RWPE2 (cell line): ENCODE data around the gene APOD.
"Not testable (repeated sequence)": the region's sequence is repeated elsewhere in the genome, so short reads cannot be mapped to it uniquely, and the experiment has no call there.

ENCODE experiments used
- ATAC-seq: fragments of 200-7000 bp; cut with Tn5 transposase; 3 replicates; pipeline ENCODE4 v1.9.1; 2021; ENCODE audit warnings: low read depth
- DNase-seq: peaks from one replicate; pipeline ENCODE4 v3.0.0-alpha.2; 2020; ENCODE audit warnings: low spot score
- H3K27ac ChIP-seq: fragments of 450-650 bp; 2 replicates; pipeline ENCODE4 v1.5.1; 2017; ENCODE audit warnings: mild to moderate bottlenecking; ENCODE audit not compliant: poor library complexity, severe bottlenecking
- H3K27me3 ChIP-seq: fragments of 250-450 bp; sonication (Bioruptor Pico); 2 replicates; pipeline ENCODE4 v1.5.1; 2021; ENCODE audit warnings: mild to moderate bottlenecking, moderate library complexity; ENCODE audit not compliant: insufficient read depth, poor library complexity, severe bottlenecking
- H3K36me3 ChIP-seq: fragments of 250-450 bp; sonication (Bioruptor Pico); 2 replicates; pipeline ENCODE4 v1.5.1; 2020; ENCODE audit warnings: low read depth, mild to moderate bottlenecking, moderate library complexity
- H3K4me1 ChIP-seq: fragments of 250-450 bp; sonication (Bioruptor Pico); 2 replicates; pipeline ENCODE4 v1.5.1; 2021; ENCODE audit warnings: mild to moderate bottlenecking, moderate library complexity; ENCODE audit not compliant: insufficient read depth, poor library complexity, severe bottlenecking
- H3K4me3 ChIP-seq: fragments of 250-450 bp; sonication (Bioruptor Pico); 2 replicates; pipeline ENCODE4 v1.5.1; 2021; ENCODE audit warnings: mild to moderate bottlenecking, moderate library complexity; ENCODE audit not compliant: severe bottlenecking
- H3K9me3 ChIP-seq: fragments of 250-450 bp; sonication (Bioruptor Pico); 2 replicates; pipeline ENCODE4 v1.5.1; 2021; ENCODE audit warnings: mild to moderate bottlenecking, moderate library complexity; ENCODE audit not compliant: severe bottlenecking
- TF ChIP-seq, protein P1 (sequence below): fragments of 450-650 bp; IDR thresholded peaks from one replicate; pipeline ENCODE4 v1.5.1; 2017; ENCODE audit warnings: mild to moderate bottlenecking, moderate library complexity; ENCODE audit not compliant: poor library complexity, severe bottlenecking

Gene APOD

DNA sequence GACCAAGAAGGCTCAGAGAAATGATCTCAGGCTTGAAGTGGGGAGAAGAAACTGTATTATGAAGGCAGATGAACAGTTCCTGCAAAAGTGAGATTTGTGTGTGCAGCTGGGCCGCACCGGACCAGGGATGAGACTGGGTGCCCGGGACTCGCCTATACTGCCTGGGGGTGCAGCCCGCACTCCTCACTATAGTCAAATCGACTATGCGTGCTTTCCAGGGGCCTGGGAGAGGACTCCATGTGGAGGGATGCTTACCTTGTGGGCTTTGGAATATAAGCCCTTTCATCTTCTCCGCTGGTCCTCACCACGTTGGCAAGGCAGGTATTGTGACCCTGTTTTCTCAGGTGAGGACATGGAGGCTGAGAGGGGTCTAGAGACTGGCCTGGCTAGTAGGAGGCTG lies 32.9 kb upstream of the APOD start:
- ATAC-seq (no peak), DNase-seq (peak; percentile 49)
- Histone ChIP-seq H3K4me1 (no peaks in the 10 kb centered on the region), H3K36me3 (no peaks in the 10 kb centered on the region), H3K27me3 (no peaks in the 10 kb centered on the region), H3K4me3 (no peak overlapping the region), H3K9me3 (no peaks in the 10 kb centered on the region), H3K27ac (no peak overlapping the region)
- TF ChIP-seq, protein P1, sequence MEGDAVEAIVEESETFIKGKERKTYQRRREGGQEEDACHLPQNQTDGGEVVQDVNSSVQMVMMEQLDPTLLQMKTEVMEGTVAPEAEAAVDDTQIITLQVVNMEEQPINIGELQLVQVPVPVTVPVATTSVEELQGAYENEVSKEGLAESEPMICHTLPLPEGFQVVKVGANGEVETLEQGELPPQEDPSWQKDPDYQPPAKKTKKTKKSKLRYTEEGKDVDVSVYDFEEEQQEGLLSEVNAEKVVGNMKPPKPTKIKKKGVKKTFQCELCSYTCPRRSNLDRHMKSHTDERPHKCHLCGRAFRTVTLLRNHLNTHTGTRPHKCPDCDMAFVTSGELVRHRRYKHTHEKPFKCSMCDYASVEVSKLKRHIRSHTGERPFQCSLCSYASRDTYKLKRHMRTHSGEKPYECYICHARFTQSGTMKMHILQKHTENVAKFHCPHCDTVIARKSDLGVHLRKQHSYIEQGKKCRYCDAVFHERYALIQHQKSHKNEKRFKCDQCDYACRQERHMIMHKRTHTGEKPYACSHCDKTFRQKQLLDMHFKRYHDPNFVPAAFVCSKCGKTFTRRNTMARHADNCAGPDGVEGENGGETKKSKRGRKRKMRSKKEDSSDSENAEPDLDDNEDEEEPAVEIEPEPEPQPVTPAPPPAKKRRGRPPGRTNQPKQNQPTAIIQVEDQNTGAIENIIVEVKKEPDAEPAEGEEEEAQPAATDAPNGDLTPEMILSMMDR, result no peak

DNA sequence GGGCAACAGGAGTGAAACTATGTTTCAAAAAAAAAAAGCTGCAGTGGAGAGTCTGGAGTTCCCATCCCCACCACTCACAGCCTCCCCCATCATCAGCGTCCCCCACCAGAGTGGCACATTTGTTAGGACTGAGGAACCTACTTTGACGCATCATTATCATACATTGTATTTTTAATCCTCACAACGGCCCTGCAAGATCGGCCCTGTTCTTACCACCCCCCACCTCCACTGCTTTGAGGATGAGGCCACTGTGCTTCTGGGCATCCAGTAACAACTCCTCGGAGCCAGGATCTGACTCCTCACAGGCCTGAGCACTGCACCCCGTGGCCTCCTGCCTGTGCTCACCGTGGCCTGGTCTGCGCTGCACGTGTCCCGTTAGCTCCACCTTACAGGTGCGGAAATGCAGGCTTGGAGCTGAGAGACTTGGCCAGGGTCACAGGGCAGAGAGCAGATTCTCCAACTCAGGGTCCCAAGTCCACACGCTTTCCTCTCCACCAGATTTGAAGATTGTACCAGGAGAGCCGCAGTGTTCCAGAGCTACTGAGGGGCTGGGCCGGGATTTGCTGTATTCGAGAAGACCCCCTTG lies 32.3 kb upstream of the APOD start:
- ATAC-seq, H3K9me3 ChIP-seq, H3K4me1 ChIP-seq, H3K36me3 ChIP-seq, H3K27ac ChIP-seq, H3K27me3 ChIP-seq, H3K4me3 ChIP-seq: not testable (repeated sequence)
- peak; percentile 9 for DNase-seq

DNA sequence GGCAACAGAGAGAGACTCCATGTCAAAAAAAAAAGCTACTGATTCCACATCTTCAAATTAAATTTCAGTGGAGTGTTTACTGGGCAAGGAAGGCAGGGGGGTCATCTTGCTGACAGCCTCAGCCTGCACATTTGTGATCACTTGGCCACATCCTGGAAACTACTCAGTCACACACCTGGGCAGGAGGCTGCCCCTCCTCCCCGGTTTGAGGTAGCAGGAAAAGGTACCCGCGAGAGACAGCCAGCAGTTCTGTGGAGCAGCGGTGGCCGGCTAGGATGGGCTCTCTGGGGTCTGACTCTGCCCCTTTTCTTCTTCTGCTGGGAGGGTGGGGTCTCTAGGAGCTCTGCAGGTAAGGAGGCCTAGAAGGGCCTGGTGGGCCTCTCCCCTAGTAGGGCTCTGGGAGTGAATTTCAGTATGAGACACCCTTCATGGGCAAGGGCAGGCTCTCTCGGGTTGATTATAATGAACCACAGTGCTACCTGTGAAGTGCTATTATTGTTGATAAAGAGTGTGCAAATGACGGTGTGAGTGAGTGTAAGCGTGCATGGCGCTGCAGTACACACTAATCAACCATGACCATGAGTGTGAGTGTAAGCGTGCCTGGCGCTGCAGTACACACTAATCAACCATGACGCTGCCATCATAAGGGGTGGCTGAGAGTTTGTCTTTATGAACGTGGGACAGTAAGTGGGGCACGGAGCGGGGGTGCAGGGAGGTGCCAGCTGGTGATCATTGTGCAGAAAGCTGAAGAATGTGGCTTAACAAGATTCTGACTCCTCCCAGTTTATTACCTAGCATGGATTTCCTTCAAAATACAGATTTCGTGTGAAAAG lies 31.1 kb upstream of the APOD start:
- H3K4me1 ChIP-seq, H3K36me3 ChIP-seq, H3K4me3 ChIP-seq, H3K27ac ChIP-seq, H3K9me3 ChIP-seq, H3K27me3 ChIP-seq: not testable (repeated sequence)
- DNase-seq, result peak; percentile 15
- ATAC-seq, result peak; percentile 31; the same call in 2 of the 3 replicates

DNA sequence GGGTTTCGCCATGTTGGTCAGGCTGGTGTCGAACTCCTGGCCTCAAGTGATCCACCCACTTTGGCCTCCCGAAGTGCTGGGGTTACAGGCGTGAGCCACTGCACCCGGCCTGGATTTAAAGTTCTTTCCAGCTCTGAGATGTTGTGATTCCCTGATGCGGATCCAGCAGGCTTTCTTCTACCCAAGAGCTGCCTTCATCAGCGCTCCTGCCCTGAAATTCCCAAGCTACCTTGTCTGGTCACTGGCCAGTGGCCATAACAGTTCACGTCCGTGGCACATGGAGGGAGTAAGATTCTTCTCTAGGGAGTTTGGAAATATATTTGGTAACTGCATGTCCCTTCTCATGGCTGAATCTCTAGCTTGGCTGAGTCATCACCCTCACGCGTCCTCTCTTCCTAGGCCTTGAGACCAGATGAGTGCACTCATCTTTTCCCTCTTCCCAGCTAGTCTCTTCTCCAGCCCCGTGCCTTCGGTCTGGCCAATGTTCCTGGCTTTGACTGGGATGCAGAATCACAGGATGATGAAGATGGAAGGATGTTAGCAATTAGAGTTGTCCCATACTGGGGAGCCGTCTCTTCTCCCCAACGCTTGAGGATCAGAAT lies 29.8 kb upstream of the APOD start:
- ATAC-seq, result no peak
- no peak overlapping the region for H3K4me3 ChIP-seq
- H3K9me3 ChIP-seq, result no peaks in the 10 kb centered on the region
- H3K36me3 ChIP-seq, result no peaks in the 10 kb centered on the region
- H3K4me1 ChIP-seq, result no peaks in the 10 kb centered on the region
- TF ChIP-seq, protein P1, result no peak
- no peak overlapping the region for H3K27ac ChIP-seq
- DNase-seq, result peak; percentile 18
- H3K27me3 ChIP-seq, result no peaks in the 10 kb centered on the region

DNA sequence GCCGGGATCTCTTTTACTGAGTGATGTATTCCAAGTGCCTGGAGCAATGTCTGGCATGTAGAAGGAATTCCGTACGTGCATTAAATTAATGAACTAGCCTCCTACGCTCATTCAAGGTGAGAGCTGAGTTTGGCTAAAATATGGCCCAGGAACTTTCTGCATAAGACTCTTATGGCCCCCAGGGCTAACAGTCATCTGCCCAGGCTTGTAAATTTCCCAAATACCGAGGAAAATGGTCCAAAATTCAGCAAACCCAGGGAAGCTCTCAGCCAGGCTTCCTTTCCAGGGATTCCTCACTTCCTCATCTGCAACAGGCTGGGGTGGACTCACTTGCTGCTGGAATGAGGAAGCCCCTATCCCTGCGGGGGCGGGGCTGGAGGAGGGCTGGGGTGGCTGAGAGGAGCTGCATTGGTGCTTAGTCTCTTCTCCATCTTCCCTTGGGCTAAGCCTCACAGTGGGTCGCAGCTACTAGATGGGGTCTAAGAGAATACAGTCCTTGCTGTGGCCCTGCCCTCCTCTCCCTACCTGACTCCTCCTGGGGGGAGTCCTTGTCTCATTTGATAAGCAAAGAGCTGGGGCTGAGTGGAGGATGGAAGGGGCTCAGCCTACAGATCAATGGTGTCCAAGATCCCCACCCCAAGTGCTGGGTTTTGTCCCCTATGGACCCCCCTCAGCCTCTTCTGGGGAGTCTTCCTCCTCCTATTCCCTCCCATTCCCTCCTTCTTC lies 28.5 kb upstream of the APOD start:
- no peak for ATAC-seq
- Histone ChIP-seq H3K4me3 (no peak overlapping the region), H3K4me1 (no peaks in the 10 kb centered on the region), H3K27me3 (no peaks in the 10 kb centered on the region), H3K36me3 (no peaks in the 10 kb centered on the region), H3K27ac (no peak overlapping the region), H3K9me3 (peaks cover 8% of the 10 kb centered on the region)
- DNase-seq, result peak; percentile 31
- TF ChIP-seq, protein P1, result no peak
